MM.1S (cell line): ENCODE results near the gene SMAD3.

Source experiments
- EZH2 ChIP-seq: fragments of 300-600 bp; sonication (generic); optimal IDR thresholded peaks from 2 replicates; pipeline ENCODE3; 2017; ENCODE audit warnings: low read depth, mild to moderate bottlenecking, antibody characterized with exemption, low read length, mixed read lengths
- EZH2phosphoT487 ChIP-seq: fragments of 300-600 bp; sonication (generic); IDR thresholded peaks from 2 replicates; pipeline ENCODE4 v1.6.1; 2018; ENCODE audit warnings: antibody characterized with exemption, low read length
- TF ChIP-seq, protein P1 (sequence below): fragments of 300-600 bp; sonication (generic); IDR thresholded peaks from 2 replicates; pipeline ENCODE4 v1.5.1; 2016; ENCODE audit warnings: antibody characterized with exemption, low read length, mixed read lengths

- TF ChIP-seq, protein P1, sequence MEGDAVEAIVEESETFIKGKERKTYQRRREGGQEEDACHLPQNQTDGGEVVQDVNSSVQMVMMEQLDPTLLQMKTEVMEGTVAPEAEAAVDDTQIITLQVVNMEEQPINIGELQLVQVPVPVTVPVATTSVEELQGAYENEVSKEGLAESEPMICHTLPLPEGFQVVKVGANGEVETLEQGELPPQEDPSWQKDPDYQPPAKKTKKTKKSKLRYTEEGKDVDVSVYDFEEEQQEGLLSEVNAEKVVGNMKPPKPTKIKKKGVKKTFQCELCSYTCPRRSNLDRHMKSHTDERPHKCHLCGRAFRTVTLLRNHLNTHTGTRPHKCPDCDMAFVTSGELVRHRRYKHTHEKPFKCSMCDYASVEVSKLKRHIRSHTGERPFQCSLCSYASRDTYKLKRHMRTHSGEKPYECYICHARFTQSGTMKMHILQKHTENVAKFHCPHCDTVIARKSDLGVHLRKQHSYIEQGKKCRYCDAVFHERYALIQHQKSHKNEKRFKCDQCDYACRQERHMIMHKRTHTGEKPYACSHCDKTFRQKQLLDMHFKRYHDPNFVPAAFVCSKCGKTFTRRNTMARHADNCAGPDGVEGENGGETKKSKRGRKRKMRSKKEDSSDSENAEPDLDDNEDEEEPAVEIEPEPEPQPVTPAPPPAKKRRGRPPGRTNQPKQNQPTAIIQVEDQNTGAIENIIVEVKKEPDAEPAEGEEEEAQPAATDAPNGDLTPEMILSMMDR: no peak
- TF ChIP-seq EZH2: no peak
- TF ChIP-seq EZH2phosphoT487: no peak
These were observed 41.3 kb downstream of the SMAD3 start for GRCh38 chr15:67106764-67107013.
